ENCODE measurements around the gene BASP1.

- TF ChIP-seq, protein P1, sequence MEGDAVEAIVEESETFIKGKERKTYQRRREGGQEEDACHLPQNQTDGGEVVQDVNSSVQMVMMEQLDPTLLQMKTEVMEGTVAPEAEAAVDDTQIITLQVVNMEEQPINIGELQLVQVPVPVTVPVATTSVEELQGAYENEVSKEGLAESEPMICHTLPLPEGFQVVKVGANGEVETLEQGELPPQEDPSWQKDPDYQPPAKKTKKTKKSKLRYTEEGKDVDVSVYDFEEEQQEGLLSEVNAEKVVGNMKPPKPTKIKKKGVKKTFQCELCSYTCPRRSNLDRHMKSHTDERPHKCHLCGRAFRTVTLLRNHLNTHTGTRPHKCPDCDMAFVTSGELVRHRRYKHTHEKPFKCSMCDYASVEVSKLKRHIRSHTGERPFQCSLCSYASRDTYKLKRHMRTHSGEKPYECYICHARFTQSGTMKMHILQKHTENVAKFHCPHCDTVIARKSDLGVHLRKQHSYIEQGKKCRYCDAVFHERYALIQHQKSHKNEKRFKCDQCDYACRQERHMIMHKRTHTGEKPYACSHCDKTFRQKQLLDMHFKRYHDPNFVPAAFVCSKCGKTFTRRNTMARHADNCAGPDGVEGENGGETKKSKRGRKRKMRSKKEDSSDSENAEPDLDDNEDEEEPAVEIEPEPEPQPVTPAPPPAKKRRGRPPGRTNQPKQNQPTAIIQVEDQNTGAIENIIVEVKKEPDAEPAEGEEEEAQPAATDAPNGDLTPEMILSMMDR (IDR thresholded peaks at IDR 0.05; ENCODE audit: poor library complexity) = no peak
- TF ChIP-seq EZH2phosphoT487 (IDR thresholded peaks at IDR 0.05; ENCODE audit: low read depth, severe bottlenecking, unreplicated experiment) = no peak
- no peak for TF ChIP-seq EZH2 (IDR thresholded peaks at IDR 0.05; ENCODE audit: borderline replicate concordance)
These were observed 73.1 kb downstream of the BASP1 start for GRCh38 chr5:17290540-17290974.

Measured in hepatocyte (in vitro differentiated cells).